B cell (primary cell): ENCODE results near the gene VPS13D. TPM values are rescaled to one million over a fixed set of nuclear protein-coding genes. Genes with fewer than 3 reads are reported as not detected.

Source experiments
- ATAC-seq: fragments of 200-7000 bp; cut with Tn5 transposase; one replicate; pipeline ENCODE4 v1.10.0; 2021; ENCODE audit warnings: low read depth, mild to moderate bottlenecking, moderate number of reproducible peaks, moderate library complexity
- CTCF ChIA-PET: fragments of 350-600 bp; sonication (Branson Sonifier 250); formaldehyde crosslinking; loops from one replicate; lab custom pipeline; 2021; ENCODE audit warnings: antibody characterized with exemption, inconsistent platforms; lab: Charles Lee
- POLR2A ChIA-PET: fragments of 350-600 bp; sonication (Branson Sonifier 250); formaldehyde crosslinking; loops from one replicate; lab custom pipeline; 2021; ENCODE audit warnings: antibody characterized with exemption; lab: Charles Lee
- DNase-seq: peaks from one replicate; pipeline ENCODE4 v3.0.0; 2013
- H2AFZ ChIP-seq: 2 replicates; pipeline ENCODE4 v1.6.1; 2012; ENCODE audit warnings: mild to moderate bottlenecking, low read depth, low read length; ENCODE audit not compliant: insufficient read depth, poor library complexity, severe bottlenecking
- H3K27ac ChIP-seq, 2 donors: 1 replicate in 1 of 2; 2 replicates in 1 of 2; pipeline ENCODE4 v1.5.1; 2012 to 2013; ENCODE audit warnings: low read length in 2 of 2, mild to moderate bottlenecking in 2 of 2, moderate library complexity in 1 of 2
- H3K27me3 ChIP-seq, 4 experiments: fragments of 200-600 bp in 1 of 4; sonication (generic) in 1 of 4; replicated peaks in 1 of 4; 1 replicate in 2 of 4; 2 replicates in 2 of 4; pipeline versions ENCODE4 v1.6.1 to v1.7.0; 2013 to 2016; ENCODE audit warnings: low read length in 3 of 4, mild to moderate bottlenecking in 2 of 4, mixed read lengths in 1 of 4, moderate library complexity in 1 of 4; ENCODE audit not compliant: insufficient read depth in 4 of 4, control insufficient read depth in 3 of 4; ENCODE audit errors: control extremely low read depth in 1 of 4
- H3K36me3 ChIP-seq, 2 experiments: replicated peaks in 1 of 2; 1 replicate in 1 of 2; 2 replicates in 1 of 2; pipeline versions ENCODE4 v1.6.1 to v1.7.1; 2013; ENCODE audit warnings: low read length in 1 of 2; ENCODE audit not compliant: insufficient read depth in 2 of 2, control insufficient read depth in 1 of 2; ENCODE audit errors: control extremely low read depth in 1 of 2, extremely low read depth in 1 of 2
- H3K4me1 ChIP-seq, 2 donors: fragments of 200-600 bp in 1 of 2; sonication (generic) in 1 of 2; 1 replicate in 1 of 2; 2 replicates in 1 of 2; pipeline versions ENCODE4 v1.5.1 to v1.6.1; 2013 to 2017; ENCODE audit warnings: low read length in 2 of 2; ENCODE audit not compliant: control insufficient read depth in 2 of 2, insufficient read depth in 2 of 2
- H3K4me2 ChIP-seq: replicated peaks from 2 replicates; pipeline ENCODE3; 2012; ENCODE audit warnings: mild to moderate bottlenecking, low read depth, low read length; ENCODE audit not compliant: poor library complexity, severe bottlenecking
- H3K4me3 ChIP-seq, 5 experiments: fragments of 200-600 bp in 1 of 5; sonication (generic) in 1 of 5; 1 replicate in 3 of 5; 2 replicates in 2 of 5; pipeline versions ENCODE4 v1.5.1 to v1.7.0; 2011 to 2016; ENCODE audit warnings: low read length in 4 of 5, mild to moderate bottlenecking in 4 of 5, low read depth in 2 of 5, control low read depth in 1 of 5, moderate library complexity in 1 of 5; ENCODE audit not compliant: insufficient read depth in 1 of 5; ENCODE audit errors: control extremely low read depth in 1 of 5, extremely low read depth in 1 of 5
- H3K79me2 ChIP-seq: fragments of 200-600 bp; sonication (generic); one replicate; pipeline ENCODE4 v1.6.0; 2016; ENCODE audit warnings: low read length; ENCODE audit not compliant: control insufficient read depth, insufficient read depth
- H3K9ac ChIP-seq: fragments of 200-600 bp; sonication (generic); 2 replicates; pipeline ENCODE4 v1.6.1; 2017; ENCODE audit warnings: mild to moderate bottlenecking, low read length, moderate library complexity
- H3K9me3 ChIP-seq, 3 donors: one replicate each; pipeline versions ENCODE4 v1.6.1 to v1.7.1; 2013; ENCODE audit warnings: low read length in 2 of 3; ENCODE audit not compliant: control insufficient read depth in 2 of 3, insufficient read depth in 1 of 3; ENCODE audit errors: control extremely low read depth in 1 of 3
- H4K20me1 ChIP-seq: 2 replicates; pipeline ENCODE4 v1.6.0; 2012; ENCODE audit warnings: mild to moderate bottlenecking, low read length; ENCODE audit not compliant: insufficient read depth, control insufficient read depth, poor library complexity, severe bottlenecking
- H3K27ac Mint-ChIP-seq: one replicate; pipeline ENCODE4 v1.8.0; 2021; ENCODE audit warnings: mixed read lengths
- H3K27me3 Mint-ChIP-seq: one replicate; pipeline ENCODE4 v1.8.0; 2021; ENCODE audit warnings: mixed read lengths
- H3K4me1 Mint-ChIP-seq: one replicate; pipeline ENCODE4 v1.8.0; 2021; ENCODE audit warnings: mixed read lengths
- H3K4me3 Mint-ChIP-seq: one replicate; pipeline ENCODE4 v1.8.0; 2021; ENCODE audit warnings: mixed read lengths
- H3K9me3 Mint-ChIP-seq: one replicate; pipeline ENCODE4 v1.8.0; 2022; ENCODE audit warnings: mixed read lengths; ENCODE audit not compliant: insufficient read depth
- CTCF ChIP-seq: fragments of 200-600 bp; IDR thresholded peaks from one replicate; pipeline ENCODE4 v1.8.0; 2022; ENCODE audit warnings: antibody characterized with exemption, mild to moderate bottlenecking
- EZH2 ChIP-seq: IDR thresholded peaks from 2 replicates; pipeline ENCODE4 v1.6.1; 2012; ENCODE audit warnings: borderline replicate concordance, low read depth, mild to moderate bottlenecking, moderate library complexity, low read length; ENCODE audit not compliant: insufficient read depth, poor library complexity, severe bottlenecking
- WGBS: methylation state at CpG from one replicate; pipeline ENCODE4 v1.1.5; 2013; ENCODE audit warnings: missing lambda C conversion rate; ENCODE audit not compliant: insufficient coverage; 5-methylcytosine and 5-hydroxymethylcytosine counted together
- intact Hi-C: fragments of 100-400 bp; cut with micrococcal nuclease; formaldehyde crosslinking; loops from one replicate; pipeline ENCODE4 v1.10.0; 2022
- polyA plus RNA-seq: library from polyadenylated mRNA; depleted of rRNA; stranded (reverse); fragments of >200 nt; gene quantifications from 2 replicates; pipeline ENCODE4 v1.2.3, GENCODE V29; 2012
- total RNA-seq, 2 donors: library from RNA; stranded (reverse); fragments of 120-200 nt in 1 of 2; gene quantifications; 1 replicate in 1 of 2; 2 replicates in 1 of 2; pipeline versions ENCODE4 v1.2.3 to v1.2.4, GENCODE V29; 2013 to 2022

VPS13D gene
- total and polyA plus RNA-seq, 2 donors (not counting 1 experiment from before 2014, with no cell fraction given): 29.9 to 104 TPM

GRCh38 chr1:12529640-12530174, 299.9 kb downstream of the VPS13D start:
- 93% methylated on average over 3 of the region's 3 CpGs for WGBS
- H3K9ac ChIP-seq: no peak overlapping the region
- H3K36me3 ChIP-seq: no peaks in the 10 kb centered on the region
- Mint-ChIP-seq H3K4me3 (no peak overlapping the region), H3K27ac (no peak overlapping the region), H3K4me1 (no peaks in the 10 kb centered on the region), H3K9me3 (no peaks in the 10 kb centered on the region), H3K27me3 (no peaks in the 10 kb centered on the region)
- no peaks in the 10 kb centered on the region for H3K27me3 ChIP-seq
- H3K4me2 ChIP-seq: no peak overlapping the region
- ChIA-PET CTCF (no interaction called here), POLR2A (no interaction called here)
- no peaks in the 10 kb centered on the region for H3K79me2 ChIP-seq
- H2AFZ ChIP-seq: no peak overlapping the region
- no peak for TF ChIP-seq EZH2
- TF ChIP-seq CTCF: no peak
- H3K4me3 ChIP-seq: no peak overlapping the region
- no peaks in the 10 kb centered on the region for H3K9me3 ChIP-seq
- ATAC-seq (no peak), DNase-seq (no peak)
- H3K4me1 ChIP-seq: no peaks in the 10 kb centered on the region
- intact Hi-C loops: no loop called here
- H3K27ac ChIP-seq: no peak overlapping the region
- H4K20me1 ChIP-seq: no peaks in the 10 kb centered on the region

DNA sequence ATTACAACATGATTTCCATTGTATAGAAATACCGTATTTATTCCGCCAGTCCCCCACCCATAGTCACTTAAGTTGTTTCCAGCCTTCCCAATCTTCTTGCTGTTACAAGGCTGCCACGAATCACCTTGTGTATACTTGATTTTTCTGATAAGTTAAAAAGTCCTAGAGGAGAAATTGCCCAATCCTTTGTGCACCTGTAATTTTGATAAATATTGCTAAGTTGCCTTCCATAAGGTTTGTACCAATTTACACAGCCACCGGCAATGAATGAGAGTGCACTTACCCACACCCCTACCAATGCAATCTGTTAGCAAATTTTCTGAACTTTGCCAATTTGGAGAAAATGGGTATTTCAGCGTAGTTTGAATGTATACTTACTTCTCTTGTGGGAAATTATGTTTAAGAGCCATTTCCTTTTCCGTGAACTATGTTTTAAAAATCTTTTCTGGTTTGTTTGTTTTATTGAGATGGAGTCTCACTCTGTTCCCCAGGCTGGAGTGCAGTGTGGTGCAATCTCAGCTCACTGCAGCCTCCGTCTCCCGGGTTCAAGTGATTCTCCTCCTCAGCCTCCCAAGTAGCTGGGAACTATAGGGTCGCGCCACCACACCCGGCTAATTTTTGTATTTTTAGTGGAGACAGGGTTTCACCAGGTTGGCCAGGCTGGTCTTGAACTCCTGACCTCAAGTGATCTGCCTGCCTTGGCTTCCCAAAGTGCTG, 300.8 kb downstream of the VPS13D start:
- Histone ChIP-seq H3K9me3 (peaks cover 0 to 2% (median 0%) of the 10 kb centered on the region in 3 donors), H3K36me3 (no peaks in the 10 kb centered on the region), H3K27ac (no peak overlapping the region), H3K4me1 (no peaks in the 10 kb centered on the region), H3K4me3 (no peak overlapping the region), H3K27me3 (no peaks in the 10 kb centered on the region), H3K4me2 (no peak overlapping the region), H3K79me2 (no peaks in the 10 kb centered on the region), H3K9ac (no peak overlapping the region), H4K20me1 (no peaks in the 10 kb centered on the region), H2AFZ (no peak overlapping the region)
- no peak for TF ChIP-seq EZH2
- TF ChIP-seq CTCF: no peak
- DNase-seq (no peak), ATAC-seq (no peak)
- Mint-ChIP-seq H3K27ac (no peak overlapping the region), H3K4me3 (no peak overlapping the region), H3K27me3 (no peaks in the 10 kb centered on the region), H3K9me3 (no peaks in the 10 kb centered on the region), H3K4me1 (no peaks in the 10 kb centered on the region)
- intact Hi-C loops: no loop called here
- CTCF ChIA-PET: no interaction called here
- POLR2A ChIA-PET: no interaction called here
- WGBS: 94% methylated on average over 3 of the region's 11 CpGs
